Fibroblast of lung (primary cell): Measurements from ENCODE around the gene SERTAD2. TPM values are rescaled to one million over a fixed set of nuclear protein-coding genes. Genes with fewer than 3 reads are reported as not detected.

Experiments used
- DNase-seq, 2 donors: peaks; one replicate each; pipeline versions ENCODE4 v3.0.0 to v3.0.0-alpha.2; 2010; ENCODE audit warnings: low read depth in 2 of 2
- H2AFZ ChIP-seq: 2 replicates; pipeline ENCODE4 v1.5.1; 2012; ENCODE audit warnings: low read length, control low read depth, inconsistent platforms
- H3K27ac ChIP-seq: 2 replicates; pipeline ENCODE4 v1.5.1; 2011; ENCODE audit warnings: low read length, control low read depth; ENCODE audit not compliant: insufficient read depth
- H3K27me3 ChIP-seq: 2 replicates; pipeline ENCODE4 v1.5.1; 2011; ENCODE audit warnings: mild to moderate bottlenecking, low read length; ENCODE audit not compliant: control insufficient read depth, insufficient read depth
- H3K36me3 ChIP-seq: 2 replicates; pipeline ENCODE4 v1.5.1; 2011; ENCODE audit warnings: low read length; ENCODE audit not compliant: control insufficient read depth, insufficient read depth
- H3K4me1 ChIP-seq: 2 replicates; pipeline ENCODE4 v1.5.1; 2011; ENCODE audit warnings: low read length; ENCODE audit not compliant: control insufficient read depth, insufficient read depth; ENCODE audit errors: extremely low read depth
- H3K4me2 ChIP-seq: 2 replicates; pipeline ENCODE4 v1.5.1; 2011; ENCODE audit warnings: low read length, control low read depth; ENCODE audit not compliant: insufficient read depth; ENCODE audit errors: extremely low read depth
- H3K4me3 ChIP-seq, 4 experiments: fragments of 200-600 bp in 1 of 4; sonication (generic) in 1 of 4; replicated peaks in 1 of 4; 2 replicates each; pipeline ENCODE4 v1.5.1; 2011 to 2016; ENCODE audit warnings: low read length in 4 of 4, low read depth in 3 of 4, mild to moderate bottlenecking in 3 of 4, control low read depth in 2 of 4, inconsistent platforms in 1 of 4, mixed read lengths in 1 of 4; ENCODE audit not compliant: insufficient read depth in 1 of 4; ENCODE audit errors: control extremely low read depth in 1 of 4
- H3K79me2 ChIP-seq: 2 replicates; pipeline ENCODE4 v1.5.1; 2012; ENCODE audit warnings: mild to moderate bottlenecking, low read length, inconsistent platforms; ENCODE audit not compliant: control insufficient read depth, insufficient read depth
- H3K9ac ChIP-seq: 2 replicates; pipeline ENCODE4 v1.5.1; 2011; ENCODE audit warnings: mild to moderate bottlenecking, low read length, control low read depth; ENCODE audit not compliant: insufficient read depth
- H3K9me3 ChIP-seq: 2 replicates; pipeline ENCODE4 v1.5.1; 2012; ENCODE audit warnings: low read depth, low read length; ENCODE audit not compliant: control insufficient read depth, insufficient read depth
- H4K20me1 ChIP-seq: 2 replicates; pipeline ENCODE4 v1.5.1; 2011; ENCODE audit warnings: low read length; ENCODE audit not compliant: control insufficient read depth, insufficient read depth; ENCODE audit errors: extremely low read depth
- CTCF ChIP-seq, 2 donors: IDR thresholded peaks in 1 of 2; conservative IDR thresholded peaks in 1 of 2; 1 replicate in 1 of 2; 2 replicates in 1 of 2; pipeline ENCODE4 v1.5.1; 2011 to 2012; ENCODE audit warnings: low read length in 2 of 2, control low read depth in 1 of 2, inconsistent platforms in 1 of 2, low read depth in 1 of 2, mild to moderate bottlenecking in 1 of 2
- EZH2 ChIP-seq: IDR thresholded peaks from 2 replicates; pipeline ENCODE4 v1.5.1; 2012; ENCODE audit warnings: low read length, control low read depth, mild to moderate bottlenecking; ENCODE audit errors: missing control alignments
- polyA plus RNA-seq, 2 donors: library from polyadenylated mRNA; depleted of rRNA in 1 of 2; stranded (reverse) in 1 of 2; unstranded in 1 of 2; fragments of >200 nt; gene quantifications; 2 replicates each; pipeline ENCODE4 v1.2.1, GENCODE V29; 2011 to 2012; ENCODE audit warnings: missing spikeins in 1 of 2
- total RNA-seq: library from RNA; depleted of rRNA; stranded (reverse); fragments of >200 nt; gene quantifications from 2 replicates; pipeline ENCODE4 v1.2.1, GENCODE V29; 2014

The SERTAD2 gene
- total and polyA plus RNA-seq, 2 donors (not counting 1 experiment from before 2014, with no cell fraction given): 15.2 to 16.5 TPM

- Histone ChIP-seq H3K9ac (no peak overlapping the region), H3K4me3 (no peak overlapping the region), H4K20me1 (no peaks in the 10 kb centered on the region), H3K4me1 (no peaks in the 10 kb centered on the region), H3K9me3 (no peaks in the 10 kb centered on the region), H3K27ac (no peak overlapping the region), H3K27me3 (peaks cover 6% of the 10 kb centered on the region), H3K79me2 (no peaks in the 10 kb centered on the region), H2AFZ (no peak overlapping the region), H3K4me2 (no peak overlapping the region), H3K36me3 (no peaks in the 10 kb centered on the region)
- peak in 1 of 2 donors; percentile 55 for DNase-seq
- TF ChIP-seq EZH2 (no peak), CTCF (conservative IDR thresholded peaks at IDR 0.05 in 1 of 2, IDR thresholded peaks at IDR 0.05 in 1 of 2; ENCODE audit: low read depth in 1 of 2, low read length in 2 of 2) (no peak)
Observed at GRCh38 chr2:64594226-64594989, 59.3 kb downstream of the SERTAD2 start.

- no peaks in the 10 kb centered on the region for H3K4me1 ChIP-seq
- no peak overlapping the region for H3K9ac ChIP-seq
- no peaks in the 10 kb centered on the region for H4K20me1 ChIP-seq
- H3K79me2 ChIP-seq: no peaks in the 10 kb centered on the region
- no peak overlapping the region for H3K4me3 ChIP-seq
- TF ChIP-seq EZH2: no peak
- no peak for TF ChIP-seq CTCF (conservative IDR thresholded peaks at IDR 0.05 in 1 of 2, IDR thresholded peaks at IDR 0.05 in 1 of 2; ENCODE audit: low read depth in 1 of 2, low read length in 2 of 2)
- H3K4me2 ChIP-seq: no peak overlapping the region
- no peaks in the 10 kb centered on the region for H3K27me3 ChIP-seq
- DNase-seq: peak in 1 of 2 donors; percentile 26
- no peaks in the 10 kb centered on the region for H3K9me3 ChIP-seq
- H3K36me3 ChIP-seq: no peaks in the 10 kb centered on the region
- H3K27ac ChIP-seq: no peak overlapping the region
- H2AFZ ChIP-seq: no peak overlapping the region
Observed at GRCh38 chr2:64593035-64593655, 60.6 kb downstream of the SERTAD2 start.

- no peaks in the 10 kb centered on the region for H3K36me3 ChIP-seq
- no peak overlapping the region for H3K4me2 ChIP-seq
- no peaks in the 10 kb centered on the region for H3K79me2 ChIP-seq
- no peaks in the 10 kb centered on the region for H3K4me1 ChIP-seq
- H3K4me3 ChIP-seq: no peak overlapping the region
- TF ChIP-seq EZH2: no peak
- TF ChIP-seq CTCF (conservative IDR thresholded peaks at IDR 0.05 in 1 of 2, IDR thresholded peaks at IDR 0.05 in 1 of 2; ENCODE audit: low read depth in 1 of 2, low read length in 2 of 2): no peak
- no peak overlapping the region for H3K9ac ChIP-seq
- no peak overlapping the region for H2AFZ ChIP-seq
- H4K20me1 ChIP-seq: no peaks in the 10 kb centered on the region
- no peak overlapping the region for H3K27ac ChIP-seq
- no peak for DNase-seq
- no peaks in the 10 kb centered on the region for H3K9me3 ChIP-seq
- no peaks in the 10 kb centered on the region for H3K27me3 ChIP-seq
Observed at GRCh38 chr2:64591188-64591587, 62.5 kb downstream of the SERTAD2 start.
